Activated CD4-positive, alpha-beta T cell treated with anti-CD3 and anti-CD28 coated beads, Interleukin-2, amount 50 U/mL, for 48 hours (primary cell): ENCODE data around the gene GLIPR2.

Experiments
- DNase-seq, 2 experiments: peaks; one replicate each; pipeline ENCODE4 v3.0.0-alpha.2; 2020

Gene GLIPR2

GRCh38 chr9:36207016-36207415 lies 70.5 kb downstream of the GLIPR2 start:
- DNase-seq = no peak

GRCh38 chr9:36207546-36208012 lies 71.0 kb downstream of the GLIPR2 start:
- no peak for DNase-seq

GRCh38 chr9:36208521-36209253 lies 72.2 kb downstream of the GLIPR2 start:
- no peak for DNase-seq

GRCh38 chr9:36210722-36211121 lies 74.2 kb downstream of the GLIPR2 start:
- DNase-seq = no peak

GRCh38 chr9:36211510-36211909 lies 75.0 kb downstream of the GLIPR2 start:
- no peak for DNase-seq

GRCh38 chr9:36213387-36213786 lies 76.9 kb downstream of the GLIPR2 start:
- no peak for DNase-seq
